Measurements from ENCODE around the gene NOL3. TPM values are rescaled to one million over a fixed set of nuclear protein-coding genes. Genes with fewer than 3 reads are reported as not detected.
A peak's percentile ranks its signal among the peaks of the same experiment; 100 is the strongest.

The NOL3 gene
- polyA plus RNA-seq, 2 donors: 36.7 to 59.0 TPM

DNA sequence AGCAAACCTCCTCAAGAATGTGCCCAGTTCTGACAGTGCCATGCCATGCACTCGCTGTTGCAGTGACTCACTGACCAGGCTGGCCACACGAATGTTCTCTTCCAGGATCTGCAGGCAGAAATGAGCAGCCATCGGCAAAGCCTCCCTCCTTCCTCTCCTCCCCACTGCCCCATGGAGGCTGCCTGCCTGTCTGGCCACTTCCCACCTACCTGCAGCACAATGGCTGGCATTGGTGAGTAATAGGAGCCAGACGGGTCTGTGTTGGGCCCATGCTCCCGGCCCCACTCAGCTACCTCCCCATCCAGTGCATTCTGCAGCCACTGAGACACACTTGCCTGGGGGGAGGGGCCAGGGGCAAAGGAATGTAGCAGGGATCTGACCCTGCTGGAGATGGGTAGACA lies 16.2 kb downstream of the NOL3 start:
- Histone ChIP-seq H3K27ac (ENCODE audit: low read depth in 2 of 2, low read length in 1 of 2) (no peak overlapping the region), H3K4me3 (ENCODE audit: low read depth in 1 of 2, low read length in 2 of 2) (no peak overlapping the region), H3K36me3 (ENCODE audit: control insufficient read depth in 2 of 2, insufficient read depth in 2 of 2, low read length in 1 of 2) (no peaks in the 10 kb centered on the region), H3K27me3 (ENCODE audit: control insufficient read depth in 1 of 2, insufficient read depth in 2 of 2, low read length in 2 of 2) (no peaks in the 10 kb centered on the region), H3K4me1 (ENCODE audit: control insufficient read depth in 2 of 2, insufficient read depth in 2 of 2, low read length in 1 of 2) (peaks cover 9 to 16% of the 10 kb centered on the region in 2 donors), H3K9me3 (ENCODE audit: control insufficient read depth in 2 of 2, insufficient read depth in 1 of 2, low read depth in 1 of 2, low read length in 1 of 2) (no peaks in the 10 kb centered on the region)
- WGBS, 2 donors: 56 to 64% methylated on average over 5 of the region's 5 CpGs

DNA sequence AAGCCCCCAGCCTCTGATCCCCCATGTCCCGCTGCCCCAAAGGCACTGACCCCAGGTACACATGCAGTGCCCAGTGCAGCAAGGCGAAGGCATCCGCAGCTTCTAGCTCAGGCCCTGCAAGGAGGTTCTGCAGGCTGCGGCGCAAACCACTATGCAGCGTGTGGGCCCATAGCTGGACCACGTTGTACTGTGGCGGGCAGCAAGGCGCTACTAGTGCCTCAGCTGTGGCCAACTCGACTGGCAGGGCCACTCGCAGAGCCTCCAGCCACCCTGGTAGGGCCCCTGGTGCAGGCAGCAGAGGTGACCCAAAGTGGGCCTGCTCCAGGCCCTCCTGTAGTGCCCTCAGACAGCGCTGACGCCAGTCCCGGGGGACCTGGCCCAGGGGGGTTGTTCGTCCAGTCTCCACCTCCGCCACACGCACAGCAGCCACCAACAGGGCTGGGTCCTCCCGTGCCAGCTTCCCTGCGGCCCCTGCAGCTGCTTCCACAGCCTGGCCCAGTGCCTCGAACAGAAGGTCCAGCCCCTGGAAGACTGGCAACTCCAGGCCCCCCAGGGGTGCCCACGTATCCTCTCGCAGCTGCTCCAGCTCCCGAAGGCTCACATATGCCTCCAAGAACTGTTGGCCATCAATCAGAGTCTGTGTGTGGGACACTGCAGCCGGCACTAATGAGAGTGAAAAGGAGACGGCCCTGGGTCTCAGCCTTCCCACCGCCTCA lies 17.0 kb downstream of the NOL3 start:
- Histone ChIP-seq H3K4me1 (ENCODE audit: control insufficient read depth in 2 of 2, insufficient read depth in 2 of 2, low read length in 1 of 2) (peaks cover 9 to 19% of the 10 kb centered on the region in 2 donors), H3K36me3 (ENCODE audit: control insufficient read depth in 2 of 2, insufficient read depth in 2 of 2, low read length in 1 of 2) (no peaks in the 10 kb centered on the region), H3K27ac (ENCODE audit: low read depth in 2 of 2, low read length in 1 of 2) (no peak overlapping the region), H3K27me3 (ENCODE audit: control insufficient read depth in 1 of 2, insufficient read depth in 2 of 2, low read length in 2 of 2) (no peaks in the 10 kb centered on the region), H3K4me3 (ENCODE audit: low read depth in 1 of 2, low read length in 2 of 2) (no peak overlapping the region), H3K9me3 (ENCODE audit: control insufficient read depth in 2 of 2, insufficient read depth in 1 of 2, low read depth in 1 of 2, low read length in 1 of 2) (no peaks in the 10 kb centered on the region)
- 88 to 89% methylated on average over 25 to 26 of the region's 26 CpGs for WGBS, 2 donors

DNA sequence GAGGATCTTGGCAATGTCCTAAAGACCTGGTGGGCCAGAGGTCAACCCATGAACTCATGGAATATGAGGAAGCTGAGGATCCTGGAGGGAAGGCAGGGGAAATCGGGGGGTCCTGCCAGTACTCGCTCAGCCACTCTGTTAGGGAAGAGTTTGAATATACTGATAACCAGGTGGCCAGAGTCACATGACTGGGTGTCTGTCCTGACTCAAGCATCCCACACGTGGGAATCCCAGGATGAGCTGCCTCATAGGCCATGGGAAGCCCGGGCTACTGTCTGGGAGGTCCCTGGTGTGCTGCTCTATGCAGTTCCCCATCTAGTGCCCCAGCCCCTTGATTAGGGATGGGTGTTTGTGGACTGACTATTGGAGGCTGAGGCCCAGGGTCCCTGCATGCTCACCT lies 18.0 kb downstream of the NOL3 start:
- 81 to 83% methylated on average over 4 of the region's 4 CpGs for WGBS, 2 donors
- H3K27me3 ChIP-seq (ENCODE audit: control insufficient read depth in 1 of 2, insufficient read depth in 2 of 2, low read length in 2 of 2): no peaks in the 10 kb centered on the region
- H3K27ac ChIP-seq (ENCODE audit: low read depth in 2 of 2, low read length in 1 of 2): no peak overlapping the region
- H3K36me3 ChIP-seq (ENCODE audit: control insufficient read depth in 2 of 2, insufficient read depth in 2 of 2, low read length in 1 of 2): no peaks in the 10 kb centered on the region
- no peak overlapping the region for H3K4me3 ChIP-seq (ENCODE audit: low read depth in 1 of 2, low read length in 2 of 2)
- H3K9me3 ChIP-seq (ENCODE audit: control insufficient read depth in 2 of 2, insufficient read depth in 1 of 2, low read depth in 1 of 2, low read length in 1 of 2): no peaks in the 10 kb centered on the region
- peaks cover 16 to 23% of the 10 kb centered on the region in 2 donors for H3K4me1 ChIP-seq (ENCODE audit: control insufficient read depth in 2 of 2, insufficient read depth in 2 of 2, low read length in 1 of 2)

DNA sequence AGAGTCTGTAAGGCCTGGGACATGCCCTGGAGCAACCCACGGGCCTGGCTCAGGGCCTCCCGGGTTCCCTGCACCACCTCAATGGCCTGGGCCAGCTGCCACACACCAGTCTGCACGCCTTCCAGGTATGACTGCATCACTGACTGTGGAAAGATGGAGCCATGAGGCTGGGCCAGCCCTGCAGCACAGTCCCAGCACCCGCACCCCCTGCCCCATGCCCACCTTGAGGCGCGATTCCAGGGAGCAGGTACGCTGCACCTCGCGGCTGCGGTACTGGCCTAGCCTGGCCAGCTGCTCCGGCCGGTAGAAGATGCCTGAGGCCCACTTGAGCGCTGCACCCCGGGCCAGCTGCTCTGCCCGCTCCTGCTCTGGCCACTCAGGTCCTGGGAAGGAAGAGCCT lies 18.5 kb downstream of the NOL3 start:
- Histone ChIP-seq H3K36me3 (ENCODE audit: control insufficient read depth in 2 of 2, insufficient read depth in 2 of 2, low read length in 1 of 2) (peaks cover 0 to under 1% of the 10 kb centered on the region in 2 donors), H3K9me3 (ENCODE audit: control insufficient read depth in 2 of 2, insufficient read depth in 1 of 2, low read depth in 1 of 2, low read length in 1 of 2) (no peaks in the 10 kb centered on the region), H3K4me1 (ENCODE audit: control insufficient read depth in 2 of 2, insufficient read depth in 2 of 2, low read length in 1 of 2) (peaks cover 17 to 27% of the 10 kb centered on the region in 2 donors), H3K4me3 (ENCODE audit: low read depth in 1 of 2, low read length in 2 of 2) (no peak overlapping the region), H3K27me3 (ENCODE audit: control insufficient read depth in 1 of 2, insufficient read depth in 2 of 2, low read length in 2 of 2) (no peaks in the 10 kb centered on the region), H3K27ac (ENCODE audit: low read depth in 2 of 2, low read length in 1 of 2) (no peak overlapping the region)
- 87 to 90% methylated on average over 15 of the region's 15 CpGs for WGBS, 2 donors

- no peak within 1 kb of the TSS for H3K4me3 ChIP-seq (ENCODE audit: low read depth in 1 of 2, low read length in 2 of 2)
- peaks cover 0 to 11% of the 10 kb centered on the region in 2 donors for H3K36me3 ChIP-seq (ENCODE audit: control insufficient read depth in 2 of 2, insufficient read depth in 2 of 2, low read length in 1 of 2)
- no peak within 1 kb of the TSS for H3K27ac ChIP-seq (ENCODE audit: low read depth in 2 of 2, low read length in 1 of 2)
- H3K9me3 ChIP-seq (ENCODE audit: control insufficient read depth in 2 of 2, insufficient read depth in 1 of 2, low read depth in 1 of 2, low read length in 1 of 2): no peaks in the 10 kb centered on the region
- H3K4me1 ChIP-seq (ENCODE audit: control insufficient read depth in 2 of 2, insufficient read depth in 2 of 2, low read length in 1 of 2): peaks cover 11 to 19% of the 10 kb centered on the region in 2 donors
- 50 to 56% methylated on average over 6 of the region's 6 CpGs for WGBS, 2 donors
- H3K27me3 ChIP-seq (ENCODE audit: control insufficient read depth in 1 of 2, insufficient read depth in 2 of 2, low read length in 2 of 2): no peaks in the 10 kb centered on the region
Measured at GRCh38 chr16:67190041-67190440, 19.7 kb downstream of the NOL3 start, which contains the start of gene EXOC3L1. Gene EXOC3L1, minus strand, starts transcription at chr16:67190136. Its CDS starts 460 bp downstream, at chr16:67189676.

DNA sequence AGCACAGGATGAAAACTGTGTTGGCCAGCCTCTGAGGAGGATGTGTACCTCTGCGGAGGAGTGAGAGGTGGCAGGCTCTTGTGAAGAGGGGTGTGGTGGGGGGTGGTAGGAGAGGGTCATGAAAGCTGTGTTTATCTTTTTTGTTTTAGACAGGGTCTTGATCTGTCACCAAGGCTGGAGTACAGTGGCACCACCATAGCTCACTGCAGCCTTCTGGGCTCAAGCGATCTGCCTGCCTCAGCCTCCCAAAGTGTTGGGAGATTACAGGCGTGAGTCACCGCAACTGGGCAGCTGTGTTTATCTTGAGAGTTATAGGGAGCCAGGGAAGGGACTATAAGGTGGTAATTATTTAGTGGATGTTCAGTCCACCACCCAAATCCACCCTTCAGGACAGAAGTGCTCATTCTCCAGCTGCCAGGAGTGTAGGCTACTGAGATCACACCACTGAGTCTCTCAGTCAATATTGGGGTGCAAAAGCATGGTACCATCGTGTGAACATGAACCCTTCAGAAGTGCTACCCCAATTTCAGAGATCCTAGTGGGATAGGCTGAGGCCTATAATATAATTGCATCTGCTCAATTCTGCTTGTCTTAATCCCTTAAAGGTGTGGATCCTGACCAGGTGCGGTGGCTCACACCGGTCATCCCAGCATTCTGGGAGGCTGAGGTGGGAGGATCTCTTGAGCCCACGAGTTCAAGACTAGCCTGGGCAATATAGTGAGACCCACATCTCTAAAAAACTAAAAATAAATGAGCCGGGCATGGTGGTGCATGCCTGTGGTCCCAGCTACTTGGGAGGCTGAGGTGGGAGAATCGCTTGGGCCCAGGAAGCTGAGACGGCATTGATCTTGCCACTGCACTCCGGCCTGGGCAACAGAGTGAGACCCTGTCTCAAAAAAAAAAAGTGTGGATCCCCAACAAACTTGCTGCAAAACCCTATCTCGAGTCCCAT lies 20.4 kb downstream of the NOL3 start:
- peaks cover 8 to 15% of the 10 kb centered on the region in 2 donors for H3K4me1 ChIP-seq (ENCODE audit: control insufficient read depth in 2 of 2, insufficient read depth in 2 of 2, low read length in 1 of 2)
- H3K36me3 ChIP-seq (ENCODE audit: control insufficient read depth in 2 of 2, insufficient read depth in 2 of 2, low read length in 1 of 2): peaks cover 0 to 17% of the 10 kb centered on the region in 2 donors
- no peak overlapping the region for H3K27ac ChIP-seq (ENCODE audit: low read depth in 2 of 2, low read length in 1 of 2)
- no peak overlapping the region for H3K4me3 ChIP-seq (ENCODE audit: low read depth in 1 of 2, low read length in 2 of 2)
- no peaks in the 10 kb centered on the region for H3K27me3 ChIP-seq (ENCODE audit: control insufficient read depth in 1 of 2, insufficient read depth in 2 of 2, low read length in 2 of 2)
- H3K9me3 ChIP-seq (ENCODE audit: control insufficient read depth in 2 of 2, insufficient read depth in 1 of 2, low read depth in 1 of 2, low read length in 1 of 2): no peaks in the 10 kb centered on the region
- WGBS, 2 donors: 75 to 79% methylated on average over 13 of the region's 13 CpGs

- Histone ChIP-seq H3K27ac (ENCODE audit: low read depth in 2 of 2, low read length in 1 of 2) (peak overlapping the region in 1 of 2 donors; percentile 83), H3K27me3 (ENCODE audit: control insufficient read depth in 1 of 2, insufficient read depth in 2 of 2, low read length in 2 of 2) (no peaks in the 10 kb centered on the region), H3K36me3 (ENCODE audit: control insufficient read depth in 2 of 2, insufficient read depth in 2 of 2, low read length in 1 of 2) (peaks cover 0 to 25% of the 10 kb centered on the region in 2 donors), H3K9me3 (ENCODE audit: control insufficient read depth in 2 of 2, insufficient read depth in 1 of 2, low read depth in 1 of 2, low read length in 1 of 2) (no peaks in the 10 kb centered on the region), H3K4me3 (ENCODE audit: low read depth in 1 of 2, low read length in 2 of 2) (no peak overlapping the region), H3K4me1 (ENCODE audit: control insufficient read depth in 2 of 2, insufficient read depth in 2 of 2, low read length in 1 of 2) (peaks cover 8 to 15% of the 10 kb centered on the region in 2 donors)
- 19 to 25% methylated on average over 9 of the region's 9 CpGs for WGBS, 2 donors
Measured at GRCh38 chr16:67191411-67191994, 21.2 kb downstream of the NOL3 start.

DNA sequence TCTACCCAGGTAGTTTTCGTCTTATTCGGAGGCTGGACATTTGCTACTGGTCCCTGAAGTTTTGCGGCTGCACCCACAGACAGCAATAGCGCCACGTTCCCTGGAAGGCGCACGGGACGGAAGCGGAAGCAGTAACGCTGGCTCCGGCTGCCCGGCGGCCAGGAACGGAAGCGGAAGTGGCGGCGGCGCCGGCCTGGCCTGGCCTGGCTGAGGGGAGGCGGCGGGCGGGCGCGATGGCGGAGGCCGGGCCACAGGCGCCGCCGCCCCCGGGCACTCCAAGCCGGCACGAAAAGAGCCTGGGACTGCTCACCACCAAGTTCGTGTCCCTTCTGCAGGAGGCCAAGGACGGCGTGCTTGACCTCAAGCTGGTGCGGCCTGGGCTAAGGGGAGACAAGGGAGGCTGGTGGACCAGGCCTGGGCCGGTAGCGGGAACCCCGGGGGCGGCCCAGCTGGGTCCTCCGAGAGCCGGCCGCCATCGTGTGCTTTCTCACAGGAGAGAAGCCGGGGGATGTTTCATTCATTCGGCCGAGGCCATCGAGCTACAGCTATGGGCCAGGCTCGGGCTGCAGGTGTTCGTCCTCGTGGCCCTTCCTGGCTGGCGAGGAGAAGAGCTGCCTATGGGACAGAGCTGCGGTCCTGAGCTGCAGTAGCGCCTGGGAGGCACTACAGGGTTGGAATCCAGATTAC lies 21.8 kb downstream of the NOL3 start, which contains the start of gene E2F4:
E2F4 (plus strand) TSS at position 161 of the 687 bp plus-strand sequence; CDS start at position 234, 73 bp downstream.
- H3K36me3 ChIP-seq (ENCODE audit: control insufficient read depth in 2 of 2, insufficient read depth in 2 of 2, low read length in 1 of 2): peaks cover 0 to 31% of the 10 kb centered on the region in 2 donors
- H3K27me3 ChIP-seq (ENCODE audit: control insufficient read depth in 1 of 2, insufficient read depth in 2 of 2, low read length in 2 of 2): no peaks in the 10 kb centered on the region
- H3K4me1 ChIP-seq (ENCODE audit: control insufficient read depth in 2 of 2, insufficient read depth in 2 of 2, low read length in 1 of 2): peaks cover 8 to 15% of the 10 kb centered on the region in 2 donors
- WGBS, 2 donors: 0% methylated on average over 40 to 54 of the region's 54 CpGs
- H3K4me3 ChIP-seq (ENCODE audit: low read depth in 1 of 2, low read length in 2 of 2): peak within 1 kb of the TSS; percentile 93 to 97
- H3K9me3 ChIP-seq (ENCODE audit: control insufficient read depth in 2 of 2, insufficient read depth in 1 of 2, low read depth in 1 of 2, low read length in 1 of 2): no peaks in the 10 kb centered on the region
- peak within 1 kb of the TSS; percentile 69 to 83 for H3K27ac ChIP-seq (ENCODE audit: low read depth in 2 of 2, low read length in 1 of 2)

Measured in esophagus (tissue), 2 donors.